ENCODE measurements around the gene PRL.

The PRL gene

DNA sequence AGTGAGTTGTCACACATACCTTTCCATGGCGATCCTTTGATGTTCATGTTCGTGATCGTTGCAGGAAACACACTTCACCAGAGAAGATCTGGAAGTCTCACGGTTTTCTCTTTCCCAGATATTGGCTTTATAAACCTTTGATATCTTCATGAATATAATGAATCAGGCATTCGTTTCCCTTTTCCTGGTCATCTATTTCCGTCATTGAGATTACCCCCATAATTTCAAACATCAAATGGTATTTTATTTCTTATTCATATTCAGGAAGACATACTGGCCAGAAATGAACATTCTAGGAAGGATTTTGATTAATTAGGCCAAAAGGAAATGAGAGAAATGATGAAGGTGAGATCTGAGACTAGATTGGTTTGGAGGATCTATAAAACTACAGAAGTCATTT lies at the start of gene PRL:
Gene PRL (minus strand): TSS at position 101 of the 400 bp plus-strand sequence. CDS start 54 bp downstream, at position 47.
- FAIRE-seq, result no peak

DNA sequence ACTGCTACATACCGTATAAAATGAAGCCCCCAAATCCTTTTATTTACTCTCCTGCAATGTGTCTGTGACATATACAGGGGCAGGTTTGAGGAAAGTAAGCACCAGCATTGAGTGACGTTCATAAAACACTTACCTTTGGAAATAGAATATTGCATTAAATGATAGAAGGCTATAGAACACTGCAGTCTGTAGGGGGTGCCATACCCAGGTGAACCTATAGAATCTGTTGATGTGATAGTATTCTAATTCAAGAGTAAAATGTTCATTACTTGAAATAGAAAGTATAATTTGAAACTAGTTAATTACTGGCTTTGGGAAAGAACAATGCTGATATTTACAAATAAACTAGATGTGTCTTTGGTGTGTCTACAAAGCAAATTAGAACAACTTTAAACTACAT lies 47.0 kb upstream of the PRL start:
- FAIRE-seq, result no peak

DNA sequence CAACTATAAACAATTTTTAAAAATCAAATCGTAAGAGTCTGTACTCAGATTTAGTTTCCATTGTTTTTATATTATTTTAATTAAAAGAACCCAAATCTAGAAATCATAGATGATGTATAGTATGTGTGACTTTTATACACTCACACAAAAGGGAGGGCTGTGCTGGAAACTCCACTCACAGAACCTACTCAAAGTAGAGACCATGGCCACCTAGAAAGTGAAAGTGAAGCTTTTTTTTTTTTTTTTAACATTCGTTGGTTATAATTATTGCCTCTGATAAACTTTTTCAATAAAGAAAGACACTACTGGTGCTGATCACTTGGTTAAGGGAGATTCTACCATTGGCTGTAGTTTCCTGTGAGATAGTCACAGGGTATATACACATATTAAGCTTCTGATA lies 37.9 kb upstream of the PRL start:
- FAIRE-seq, result no peak

DNA sequence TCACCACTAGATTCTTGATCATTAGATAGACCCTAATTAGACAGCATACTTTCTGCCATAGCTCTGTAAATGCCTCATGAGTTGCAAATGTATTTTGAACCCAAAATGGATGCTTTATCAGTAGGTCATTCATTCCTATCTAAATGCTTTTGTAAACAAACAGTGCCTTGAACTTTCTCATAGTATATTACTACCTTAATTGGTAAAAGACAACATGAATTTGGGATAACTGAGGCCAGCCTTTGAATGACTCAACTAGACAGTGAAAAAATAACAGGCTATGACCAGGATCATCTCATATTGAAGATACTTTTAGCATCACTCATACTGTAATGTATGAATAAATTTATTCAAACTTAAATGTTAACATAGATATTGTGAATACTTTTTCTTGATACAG lies 37.0 kb upstream of the PRL start:
- FAIRE-seq, result no peak

DNA sequence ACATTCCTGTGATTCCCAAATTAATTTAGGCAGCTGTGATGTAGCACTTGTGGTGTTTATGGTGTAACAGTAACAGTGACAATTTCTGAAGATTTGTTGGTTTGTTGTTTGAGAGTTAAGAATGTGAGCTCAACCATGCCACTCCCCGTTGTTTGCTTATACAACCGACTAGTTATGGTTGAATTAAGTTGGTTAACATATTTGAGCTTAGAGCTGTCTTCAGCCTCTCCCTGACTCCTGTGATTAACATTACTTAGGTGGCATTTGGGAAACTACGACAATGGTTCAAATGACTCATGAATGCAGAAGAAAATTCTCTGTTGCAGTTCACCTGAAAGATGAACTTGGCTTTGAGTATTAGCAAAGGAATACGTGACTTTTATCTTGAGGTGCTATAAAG lies 35.9 kb upstream of the PRL start:
- no peak for FAIRE-seq

DNA sequence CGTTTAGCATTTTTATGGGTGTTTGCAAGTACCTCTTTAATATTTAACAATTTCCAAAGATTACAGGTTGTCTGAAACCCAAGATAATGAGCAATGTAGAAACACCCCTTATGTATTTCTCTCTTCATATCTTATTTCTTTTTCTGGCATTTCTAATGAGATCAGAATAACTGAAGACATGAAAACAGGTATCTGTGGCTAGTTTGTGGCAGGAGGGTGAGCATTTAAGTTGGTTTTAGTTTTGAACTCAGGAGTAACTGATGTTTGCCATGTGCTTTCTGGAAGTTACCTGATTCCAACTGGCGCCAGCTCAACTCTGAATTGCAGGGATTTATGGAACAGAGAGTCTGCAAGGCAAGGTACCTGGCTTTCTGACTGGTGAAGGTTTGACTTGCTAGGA lies 35.4 kb upstream of the PRL start:
- no peak for FAIRE-seq

DNA sequence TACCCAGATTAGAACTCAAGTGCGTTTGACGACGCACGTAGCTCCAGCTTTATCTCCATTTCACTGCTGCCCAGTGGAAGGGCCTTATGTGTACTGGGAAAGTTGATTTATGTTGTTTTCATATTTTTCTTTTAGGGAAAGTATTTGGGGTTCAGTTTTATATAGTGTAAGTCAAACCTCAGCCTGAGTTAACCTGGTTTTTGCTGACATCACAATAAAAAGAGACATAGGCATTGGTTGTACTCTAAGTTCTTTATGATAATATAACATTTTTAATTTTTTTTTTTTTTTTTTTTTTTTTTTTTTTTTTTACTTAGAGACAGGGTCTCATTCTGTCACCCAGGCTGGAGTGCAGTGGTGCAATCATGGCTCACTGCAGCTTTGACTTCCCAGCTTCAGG lies 34.1 kb upstream of the PRL start:
- no peak for FAIRE-seq

DNA sequence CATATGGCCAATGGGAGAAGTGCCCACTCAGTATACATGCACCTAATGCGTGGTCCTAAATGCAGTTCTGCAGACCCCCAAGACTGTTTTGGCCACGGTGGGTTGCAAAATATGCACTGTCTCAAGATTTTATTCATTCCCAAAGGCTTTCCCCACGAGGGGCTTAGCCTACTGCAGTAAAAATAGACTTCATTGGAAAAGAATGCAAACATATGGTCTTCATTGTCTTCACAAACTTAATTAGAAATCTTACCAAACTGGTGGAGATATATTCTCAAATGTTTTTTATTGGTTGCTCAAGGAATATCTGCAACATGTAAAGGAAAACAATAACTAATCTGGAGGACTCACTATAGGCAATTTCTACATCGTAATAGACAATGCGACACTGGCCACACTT lies 31.6 kb upstream of the PRL start:
- no peak for FAIRE-seq

DNA sequence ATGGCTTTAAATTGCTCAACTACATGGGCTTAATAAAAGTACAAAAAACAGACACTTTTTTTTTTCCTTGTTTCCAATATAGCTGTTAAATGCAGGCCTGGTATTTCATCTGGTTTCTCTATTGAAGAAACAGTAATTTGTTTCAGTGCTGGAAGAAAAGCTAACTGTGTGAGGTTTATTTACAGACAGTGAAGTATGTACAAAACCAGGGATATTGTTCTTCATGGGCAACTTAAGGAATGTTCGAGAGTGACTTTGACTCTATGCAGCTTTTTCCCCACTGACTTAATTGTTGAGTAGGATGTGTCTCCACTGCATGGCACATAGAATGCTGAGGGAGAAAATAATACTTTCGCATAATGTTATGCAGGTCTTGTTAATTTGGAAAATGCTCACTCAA lies 31.0 kb upstream of the PRL start:
- peak; percentile 29 for FAIRE-seq

DNA sequence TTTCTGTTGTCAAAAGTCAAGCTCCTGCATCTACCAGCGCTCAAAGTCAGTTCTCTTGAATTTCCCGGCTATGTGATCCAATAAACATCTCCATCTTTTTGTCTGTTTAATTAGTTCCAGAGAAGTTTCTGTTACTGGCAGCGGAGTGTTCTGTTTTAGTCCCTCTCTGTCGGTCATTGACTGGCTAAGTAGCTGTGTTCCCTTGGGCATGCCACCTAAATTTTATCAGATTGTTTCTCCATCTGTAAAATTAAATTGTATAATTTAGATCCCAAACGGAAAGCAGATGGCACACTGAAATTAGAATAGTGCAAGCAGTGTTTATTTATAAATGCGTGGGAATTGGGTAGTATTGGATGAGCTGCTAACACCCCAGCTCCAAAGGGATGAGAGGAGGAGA lies 29.7 kb upstream of the PRL start:
- no peak for FAIRE-seq

DNA sequence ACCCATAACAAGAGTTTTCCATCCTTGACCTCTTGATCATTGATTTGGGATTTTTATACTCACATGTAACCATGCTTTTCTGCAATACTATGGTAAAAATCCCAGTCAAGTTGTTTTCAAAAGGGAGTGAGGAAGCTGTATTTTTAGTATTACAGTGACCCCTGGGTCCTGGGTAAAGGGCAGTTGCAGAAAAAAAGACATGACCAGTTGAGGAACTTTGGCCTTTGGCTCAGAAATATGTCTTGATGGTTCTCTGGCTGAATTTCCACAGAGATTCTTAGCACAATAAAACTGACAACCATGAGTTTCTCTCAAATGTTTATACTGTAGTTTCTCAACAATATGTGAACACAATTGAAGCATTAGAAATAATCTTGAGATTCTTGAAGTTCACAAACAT lies 28.6 kb upstream of the PRL start:
- peak; percentile 64 for FAIRE-seq

DNA sequence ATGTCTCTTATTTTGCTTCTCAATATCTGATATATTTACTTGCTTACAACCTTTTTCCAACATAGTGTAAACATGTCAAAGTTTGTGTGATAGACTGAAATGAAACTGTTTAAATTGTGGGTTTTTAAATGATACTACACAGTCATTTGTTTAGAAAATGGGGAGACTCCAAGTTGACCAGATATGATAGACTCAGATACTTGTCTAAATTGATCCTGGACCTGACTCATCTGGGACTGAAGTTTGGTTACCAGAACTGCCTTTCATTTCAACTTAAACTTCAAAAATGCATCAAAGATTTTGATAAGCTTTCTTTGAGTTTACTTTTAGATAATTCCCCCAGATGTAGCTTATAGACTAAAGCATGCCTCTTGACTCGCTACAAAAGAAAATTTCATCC lies 27.0 kb upstream of the PRL start:
- FAIRE-seq, result no peak

DNA sequence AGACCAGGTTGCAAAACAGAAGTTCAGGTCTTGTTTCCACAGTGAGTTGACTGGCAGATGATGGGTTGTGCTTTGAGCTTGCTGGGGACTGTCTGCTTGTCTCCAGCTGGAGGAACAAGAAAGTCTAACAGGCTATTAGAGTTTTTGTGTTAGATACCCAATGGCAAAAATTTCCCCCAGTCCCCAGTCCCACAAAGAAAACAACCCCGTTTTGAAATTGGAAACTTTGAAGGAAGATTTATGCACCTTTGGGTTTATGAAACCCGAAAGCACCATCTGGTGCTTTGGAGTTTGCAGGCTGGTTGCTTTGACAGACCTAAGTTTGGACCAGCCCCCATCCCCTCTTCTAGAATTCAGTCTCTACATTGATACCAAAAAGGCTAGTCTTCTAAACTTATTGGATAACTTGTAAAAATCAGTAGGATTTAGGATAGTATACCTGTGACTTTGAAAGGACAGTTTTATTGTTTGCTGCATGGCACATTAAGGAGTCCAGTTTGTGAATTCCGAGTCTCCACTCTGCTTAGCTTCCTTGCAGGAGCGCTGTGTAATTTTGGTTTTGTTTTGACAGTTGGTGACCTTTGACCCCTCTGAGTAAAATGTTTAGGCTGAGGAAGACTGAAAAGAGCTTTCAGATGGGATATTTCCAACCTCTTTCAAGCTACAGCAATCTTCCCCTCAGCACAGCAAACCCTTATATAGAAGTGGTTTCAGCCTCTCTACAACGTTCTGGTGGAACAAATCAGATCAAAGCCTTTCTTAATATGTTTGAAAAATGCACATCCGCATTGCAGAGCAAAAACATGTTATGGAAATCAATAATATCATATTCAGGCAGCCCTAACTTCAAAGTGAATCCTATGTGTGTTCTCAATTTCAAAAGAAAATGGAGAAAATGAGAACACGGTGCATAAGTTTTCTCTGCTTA lies 25.5 kb upstream of the PRL start:
- no peak for FAIRE-seq

DNA sequence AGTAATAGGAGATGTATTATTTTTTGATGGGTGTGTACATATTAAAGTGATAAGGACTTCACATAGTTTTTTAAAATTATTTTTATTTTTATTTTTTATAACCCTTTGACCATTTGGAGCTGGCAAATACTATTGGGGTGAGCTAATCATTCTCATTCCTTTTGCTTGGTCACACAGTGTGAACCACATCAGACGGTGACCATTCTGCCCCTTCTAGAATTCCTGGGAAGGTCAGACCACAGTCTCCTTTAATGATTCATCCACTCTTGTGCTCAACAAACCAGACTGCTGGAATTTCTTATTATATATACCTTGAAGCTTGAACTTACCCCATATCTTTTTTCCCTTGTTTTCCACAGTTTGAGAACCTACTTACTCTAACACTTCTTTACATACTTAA lies 23.9 kb upstream of the PRL start:
- no peak for FAIRE-seq

DNA sequence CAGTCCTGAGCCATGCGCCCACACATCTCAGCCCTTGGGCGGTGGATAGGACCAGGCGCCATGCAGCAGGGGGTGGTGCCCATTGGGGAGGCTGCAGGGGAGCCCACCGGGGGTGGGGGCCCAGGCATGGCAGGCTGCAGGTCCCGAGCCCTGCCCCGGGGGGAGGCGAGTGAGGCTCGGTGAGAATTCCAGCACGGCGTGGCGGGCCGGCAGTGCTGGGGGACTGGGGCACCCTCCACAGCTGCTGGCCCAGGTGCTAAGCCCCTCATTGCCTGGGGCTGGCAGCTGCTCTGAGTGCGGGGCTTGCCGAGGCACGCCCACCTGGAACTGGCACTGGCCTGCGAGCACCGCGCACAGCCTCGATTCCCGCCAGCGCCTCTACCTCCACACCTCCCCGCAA lies 21.6 kb upstream of the PRL start:
- no peak for FAIRE-seq

DNA sequence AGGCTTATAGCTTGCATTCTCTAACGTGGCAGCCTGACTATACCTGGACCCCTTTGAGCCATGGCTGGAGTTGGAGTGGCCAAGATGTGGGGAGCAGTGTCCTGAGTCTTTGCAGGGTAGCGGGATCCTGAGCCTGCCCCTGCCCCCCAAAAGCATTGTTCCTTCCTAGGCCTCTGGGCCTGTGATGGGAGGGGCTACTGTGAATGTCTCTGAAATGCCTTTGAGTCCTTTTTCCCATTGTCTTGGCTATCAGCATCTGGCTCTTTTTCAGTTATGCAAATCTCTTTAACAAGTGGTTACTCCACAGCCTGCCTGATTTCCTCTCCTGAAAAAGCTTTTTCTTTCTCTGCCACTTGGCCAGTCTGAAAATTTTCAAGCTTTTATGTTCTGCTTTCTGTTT lies 17.0 kb upstream of the PRL start:
- no peak for FAIRE-seq

DNA sequence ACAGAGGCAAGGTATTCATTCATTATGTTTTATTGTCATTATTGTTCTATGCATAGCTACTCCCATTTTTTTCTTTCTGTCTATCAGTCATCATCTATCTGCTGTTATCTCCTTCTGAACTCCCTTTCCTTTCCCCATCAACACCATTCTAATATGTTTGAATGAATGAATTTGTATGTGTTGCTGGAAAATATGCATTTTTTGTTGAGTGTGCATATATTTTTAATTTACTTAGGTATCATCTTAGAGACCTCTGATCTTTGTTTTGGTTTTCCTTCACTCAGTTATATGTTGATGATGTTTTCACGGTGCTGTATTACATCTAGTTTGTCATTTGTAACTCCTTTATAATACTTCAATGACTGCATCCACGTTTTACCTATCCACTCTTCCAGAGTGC lies 12.1 kb upstream of the PRL start:
- no peak for FAIRE-seq

DNA sequence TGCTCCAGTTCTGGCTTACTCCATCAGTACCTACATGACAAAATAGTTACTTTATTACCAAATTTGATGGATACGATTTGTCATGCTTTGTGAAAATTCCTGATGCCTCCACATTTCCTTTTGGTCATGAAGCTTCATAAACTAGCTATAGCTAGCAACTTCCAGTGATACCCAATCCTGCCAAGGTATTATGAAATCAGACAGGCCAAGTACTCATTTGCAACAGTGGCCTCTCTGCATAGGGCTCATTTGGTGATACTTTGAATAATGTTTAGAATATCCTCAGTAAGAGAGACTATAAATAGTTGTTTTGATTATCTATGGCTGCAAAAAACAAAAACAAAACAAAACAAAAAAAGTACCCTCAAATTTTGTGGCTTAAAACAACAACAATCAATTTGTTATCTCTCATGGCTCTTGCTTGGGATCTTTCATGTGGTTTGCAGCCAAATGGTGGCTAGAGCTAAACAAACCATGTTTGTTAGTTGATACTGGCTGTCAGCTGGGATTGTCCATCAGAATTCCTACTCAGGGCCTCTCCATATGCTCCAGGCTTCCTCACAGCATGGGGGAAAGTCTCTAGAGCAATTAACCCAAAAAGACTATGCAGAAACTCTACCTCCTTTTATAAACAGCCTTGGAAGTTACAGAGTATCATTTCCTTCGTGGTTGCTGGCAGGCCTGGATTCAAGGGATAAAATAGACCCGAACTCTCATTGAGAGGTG lies 10.1 kb upstream of the PRL start:
- FAIRE-seq, result no peak

DNA sequence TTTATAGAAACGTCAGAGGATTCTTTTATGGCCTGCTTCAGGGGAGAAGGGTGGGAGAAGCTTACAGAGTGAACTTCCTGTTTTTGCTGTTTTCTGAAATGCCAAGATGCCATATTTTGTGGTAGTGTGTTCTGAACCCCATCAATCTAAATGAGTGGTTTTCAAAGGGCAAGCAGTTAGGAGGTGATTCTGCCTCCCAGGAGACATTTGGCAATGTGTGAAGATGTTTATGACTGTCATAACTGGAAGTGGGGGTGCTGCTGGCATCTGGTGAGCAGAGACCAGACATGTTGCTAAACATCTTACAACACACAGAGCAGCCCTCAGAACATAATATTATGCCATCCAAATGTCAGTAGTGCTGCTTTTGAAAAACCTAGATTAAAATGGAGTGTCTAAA lies 6.0 kb upstream of the PRL start:
- no peak for FAIRE-seq

DNA sequence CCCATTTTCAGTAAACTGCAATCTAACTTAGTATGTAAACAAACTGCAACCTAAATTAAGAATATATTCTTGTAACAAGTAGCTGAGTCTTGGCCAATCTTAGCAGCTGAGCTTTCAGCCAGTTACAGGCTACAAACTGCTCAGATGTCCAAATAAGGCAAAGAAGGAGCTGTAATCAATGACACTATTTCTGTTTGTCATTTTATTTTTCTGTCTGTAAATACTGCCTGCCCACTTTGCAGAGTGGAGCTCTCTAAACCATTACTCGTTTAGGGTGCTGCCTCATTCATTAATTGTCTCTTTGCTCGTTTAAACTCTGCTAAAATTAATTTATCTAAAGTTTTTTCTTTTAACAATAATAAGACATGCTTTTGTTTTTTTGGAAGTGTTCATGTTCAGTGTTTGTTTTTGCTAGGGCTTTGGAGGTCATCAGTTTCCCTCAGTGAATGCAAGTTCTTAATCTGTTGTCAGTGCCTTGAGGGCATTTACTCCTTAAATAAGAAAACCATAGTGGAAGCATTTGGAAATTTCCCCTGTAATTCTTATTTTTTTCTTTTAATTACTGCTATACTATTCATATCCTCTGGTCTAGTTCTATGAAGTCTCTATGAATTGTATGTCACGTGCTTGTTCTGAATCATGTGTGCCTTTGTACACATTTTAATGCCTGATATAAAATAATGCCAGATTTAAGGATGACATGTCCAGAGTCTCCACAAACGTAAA lies 3.6 kb upstream of the PRL start:
- FAIRE-seq, result no peak

DNA sequence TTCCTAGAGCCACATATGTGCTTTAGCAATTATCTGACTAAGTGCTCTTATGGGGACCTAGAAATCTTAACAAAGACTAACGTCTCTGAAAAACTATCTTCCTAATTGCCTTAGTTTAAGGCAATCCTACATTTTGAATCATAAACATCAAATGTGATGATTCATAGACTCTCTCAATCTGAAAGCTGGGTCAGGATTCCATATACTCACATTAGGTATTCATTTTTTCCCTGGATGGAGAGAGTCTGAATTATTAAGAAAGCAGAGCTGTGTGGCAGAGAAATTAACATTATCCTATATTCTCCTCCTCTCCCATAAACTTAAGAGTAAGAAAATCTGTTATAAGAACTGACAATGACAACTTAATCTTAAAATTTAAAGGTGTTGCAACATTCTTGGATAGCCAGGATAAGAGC lies 1.6 kb upstream of the PRL start:
- FAIRE-seq, result no peak

DNA sequence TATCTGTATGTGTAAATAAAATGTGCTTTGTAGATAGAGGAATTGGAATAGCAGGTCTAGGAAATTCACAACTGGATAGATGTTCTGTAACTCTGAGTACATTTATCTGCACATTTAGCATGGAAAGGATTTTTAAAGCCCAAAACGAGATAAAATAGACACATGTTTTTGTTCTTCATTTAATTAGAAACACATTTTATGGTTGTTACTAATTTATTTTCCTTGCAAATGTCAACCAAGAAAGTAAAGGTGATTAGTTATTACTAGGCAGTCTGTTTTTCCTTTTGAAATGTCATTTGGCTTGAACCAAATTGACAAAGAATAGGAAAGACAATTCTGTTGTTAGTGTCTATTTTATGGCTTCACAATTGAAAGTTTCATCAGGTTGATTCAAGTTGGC lies 769 bp downstream of the PRL start:
- FAIRE-seq, result peak; percentile 93

DNA sequence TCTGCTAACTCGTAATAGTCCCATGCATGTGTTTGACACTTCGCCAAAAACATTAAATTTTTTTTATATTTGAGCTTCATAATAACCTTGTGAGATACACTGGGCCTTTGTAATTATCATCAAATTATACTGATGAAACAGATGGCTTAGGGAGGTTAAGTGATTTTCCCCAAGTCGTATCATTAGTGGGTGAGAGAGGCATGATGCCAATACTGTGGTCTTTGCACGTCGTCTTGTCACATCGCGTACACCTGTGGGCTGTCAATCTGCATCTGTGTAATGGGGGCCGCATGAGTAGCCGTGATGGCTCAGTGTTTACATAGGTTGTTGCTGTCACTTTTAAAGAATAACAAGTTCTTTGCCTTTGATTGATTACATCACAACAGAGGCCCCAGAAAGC lies 1.7 kb downstream of the PRL start:
- no peak for FAIRE-seq

DNA sequence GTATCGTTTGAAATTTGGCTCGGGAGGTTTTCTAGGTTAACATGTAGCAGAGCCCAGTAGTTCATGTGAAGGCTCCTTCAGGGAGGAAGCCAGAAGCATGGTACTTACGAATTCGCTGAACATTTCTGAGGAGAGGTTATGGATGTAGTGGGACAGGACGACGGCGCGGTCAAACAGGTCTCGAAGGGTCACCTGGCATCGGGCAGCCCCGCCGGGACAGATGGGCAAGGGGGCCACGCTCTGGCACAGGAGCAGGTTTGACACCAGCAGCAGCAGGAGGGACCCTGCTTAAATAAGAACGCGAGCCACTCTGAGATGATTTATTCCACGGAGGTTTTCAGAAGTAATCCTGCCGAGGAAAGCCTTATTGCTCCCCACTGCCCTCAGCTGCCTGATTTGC lies 2.5 kb downstream of the PRL start:
- no peak for FAIRE-seq
